Raji (cell line): ENCODE measurements around the gene PIRT.

ENCODE experiments used
- POLR2A ChIP-seq: IDR thresholded peaks from 2 replicates; pipeline ENCODE4 v1.6.1; 2011; ENCODE audit warnings: low read depth, low read length, control low read depth; ENCODE audit not compliant: insufficient read depth

PIRT gene

DNA sequence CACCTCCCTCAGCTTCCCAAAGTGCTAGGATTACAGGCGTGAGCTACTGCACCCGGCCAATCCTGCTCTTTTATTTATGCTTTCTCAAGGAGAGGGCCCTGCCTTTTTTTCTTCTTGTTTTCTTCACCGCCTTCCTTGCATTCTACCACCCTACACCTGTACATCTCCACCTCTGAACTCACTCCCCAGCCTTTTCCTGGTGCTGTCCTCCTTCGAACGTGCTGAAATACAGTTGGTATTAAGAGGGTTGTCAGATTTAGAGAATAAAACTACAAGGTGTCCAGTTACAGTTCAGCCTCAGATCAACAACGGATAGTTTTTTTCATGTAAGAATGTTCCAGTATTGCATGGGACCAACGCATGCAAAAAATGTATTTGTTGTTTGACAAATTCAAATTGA is 1.7 kb downstream of the PIRT start:
- no peak for TF ChIP-seq POLR2A

DNA sequence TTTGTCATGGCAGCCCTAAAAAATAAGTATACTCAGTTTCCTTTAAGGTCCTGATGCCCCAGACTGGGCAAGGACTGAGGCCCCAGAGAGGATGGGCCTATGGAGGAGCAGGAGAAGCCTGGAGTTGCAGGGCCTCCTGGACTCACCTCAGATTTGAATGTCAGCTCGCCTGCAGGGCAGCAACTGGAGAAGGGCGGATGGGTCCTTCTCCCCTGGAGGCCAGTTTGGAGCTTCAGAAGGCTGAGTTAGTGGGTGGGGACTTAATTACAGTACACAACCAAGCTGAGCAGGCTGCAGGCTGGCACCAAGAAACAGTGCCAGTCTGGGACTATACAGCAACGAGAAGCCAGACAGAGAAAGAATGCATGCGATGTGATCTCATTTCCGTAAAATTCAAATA is 6.2 kb downstream of the PIRT start:
- TF ChIP-seq POLR2A = no peak

DNA sequence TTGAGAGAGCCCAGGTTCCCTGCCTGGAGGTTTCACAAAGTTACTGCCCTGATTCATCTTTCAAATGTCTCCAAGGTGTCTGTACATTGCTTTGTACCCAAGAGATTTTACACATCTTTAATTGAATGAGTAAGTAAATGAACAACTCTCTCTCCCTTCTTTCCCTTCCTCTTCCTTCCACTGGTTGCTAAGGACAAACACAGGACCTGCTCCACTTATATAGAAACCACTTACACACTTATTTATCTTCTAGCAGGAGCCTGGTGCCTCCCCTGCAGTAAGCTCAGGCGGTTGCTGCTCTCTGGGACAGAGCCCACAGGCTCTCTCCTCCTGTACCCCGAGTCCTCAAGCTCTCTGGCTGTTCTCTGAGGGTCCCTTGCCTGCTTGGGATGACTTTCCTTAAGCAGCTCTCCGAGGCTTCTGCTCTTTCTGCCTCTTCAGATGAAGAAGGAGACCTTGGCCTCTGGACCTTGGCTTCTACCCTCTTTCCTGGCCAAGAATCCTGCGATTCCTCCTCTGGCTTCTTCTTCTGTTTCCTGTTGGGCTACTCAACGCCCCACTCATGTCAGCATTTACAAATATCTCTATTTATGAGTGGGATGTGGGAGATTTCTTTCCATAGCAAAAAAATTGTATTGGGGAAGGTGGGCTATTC is 9.9 kb downstream of the PIRT start:
- no peak for TF ChIP-seq POLR2A

DNA sequence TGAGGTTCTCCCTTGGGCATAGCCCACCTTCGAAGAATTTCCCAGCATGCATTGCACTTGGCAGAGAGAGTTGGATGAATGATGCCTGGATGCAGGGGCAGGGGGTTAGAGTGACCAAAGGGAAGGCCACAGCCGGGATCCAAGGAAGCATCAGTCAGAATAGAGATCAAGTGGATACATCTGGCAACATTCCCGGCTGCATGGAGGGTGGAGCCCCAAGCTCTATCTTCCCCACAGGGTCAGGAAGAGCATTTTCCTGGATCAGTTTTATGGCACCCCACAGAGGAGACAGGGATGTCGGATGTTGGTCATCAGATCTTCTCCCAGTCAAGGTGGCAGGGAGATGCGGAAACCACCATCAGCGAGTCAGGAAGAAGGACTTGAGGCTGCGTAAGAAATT is 13.0 kb downstream of the PIRT start:
- TF ChIP-seq POLR2A = no peak

DNA sequence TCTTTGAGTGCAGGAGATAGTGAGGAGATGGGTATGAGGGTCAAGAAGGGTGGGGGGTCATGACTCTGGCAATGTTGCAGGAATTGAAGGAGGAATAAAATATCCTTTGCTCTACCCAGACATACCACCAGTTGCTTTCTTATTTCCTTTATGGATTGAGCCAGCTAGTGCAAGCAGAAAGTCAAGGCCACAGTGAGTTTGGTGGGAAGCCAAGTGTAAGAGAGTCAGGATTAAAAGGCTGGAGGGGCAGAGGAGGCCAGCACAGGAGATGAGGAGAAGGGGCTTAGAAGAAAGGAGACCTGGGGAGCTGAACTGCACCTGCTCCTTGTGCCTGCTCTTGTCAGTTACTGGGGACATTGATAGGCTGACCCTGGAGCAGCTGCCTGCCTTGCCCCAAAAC is 16.1 kb downstream of the PIRT start:
- no peak for TF ChIP-seq POLR2A

DNA sequence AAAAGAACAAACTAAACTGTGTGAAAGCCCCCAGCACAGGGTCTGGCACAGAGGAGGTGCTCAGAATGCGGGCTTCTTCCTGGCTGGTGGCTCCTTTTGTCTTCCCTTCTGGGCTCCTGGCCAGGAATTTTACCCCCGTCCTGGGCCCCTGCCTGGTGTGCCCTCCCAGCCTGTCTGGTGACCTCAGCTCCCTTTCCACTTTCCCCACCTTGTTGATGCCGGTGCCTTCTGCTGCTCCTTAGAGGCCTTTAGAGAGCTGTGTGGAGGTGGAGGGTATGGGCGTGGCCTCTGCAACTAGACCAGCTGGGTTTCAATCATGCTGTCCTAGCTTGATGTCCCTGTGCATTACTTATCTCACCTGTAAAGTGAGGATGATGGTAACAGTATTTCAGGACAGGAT is 16.8 kb downstream of the PIRT start:
- no peak for TF ChIP-seq POLR2A

DNA sequence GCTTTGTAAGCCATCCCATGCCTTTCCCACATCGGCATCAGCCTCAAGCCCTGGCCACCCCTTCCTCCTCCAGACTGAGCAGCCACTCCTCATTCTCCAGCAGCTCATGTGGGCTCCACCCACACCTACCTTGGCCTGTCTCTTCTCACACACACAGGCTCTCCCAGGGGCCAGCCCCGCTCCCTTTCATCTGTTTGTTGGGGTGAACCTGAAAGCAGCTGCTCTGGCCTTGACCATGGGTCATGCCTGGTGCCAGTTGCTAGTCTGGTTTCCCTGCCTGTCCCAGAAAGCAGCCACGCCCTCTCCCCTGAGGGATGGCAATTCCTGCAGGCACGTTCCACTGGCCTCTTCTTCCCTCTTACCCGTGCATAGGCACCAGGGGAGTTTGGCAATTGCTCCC is 22.6 kb downstream of the PIRT start:
- TF ChIP-seq POLR2A = no peak

DNA sequence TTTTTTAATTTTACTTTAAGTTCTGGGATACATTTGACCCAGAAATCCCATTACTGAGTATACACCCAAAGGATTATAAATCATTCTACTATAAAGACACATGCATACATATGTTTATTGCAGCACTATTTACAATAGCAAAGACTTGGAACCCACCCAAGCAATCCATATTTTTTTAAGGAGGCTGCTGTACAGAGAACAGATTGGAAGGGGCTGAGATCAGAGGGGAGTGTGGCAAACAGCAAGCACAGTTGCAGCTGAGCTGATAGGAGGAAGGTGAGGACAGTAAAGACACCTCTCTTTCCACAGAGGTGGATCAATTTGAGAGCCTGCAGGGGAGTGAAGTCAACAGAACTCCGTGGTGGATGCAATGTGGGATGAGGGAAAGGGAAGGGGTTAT is 23.8 kb downstream of the PIRT start:
- TF ChIP-seq POLR2A = no peak

DNA sequence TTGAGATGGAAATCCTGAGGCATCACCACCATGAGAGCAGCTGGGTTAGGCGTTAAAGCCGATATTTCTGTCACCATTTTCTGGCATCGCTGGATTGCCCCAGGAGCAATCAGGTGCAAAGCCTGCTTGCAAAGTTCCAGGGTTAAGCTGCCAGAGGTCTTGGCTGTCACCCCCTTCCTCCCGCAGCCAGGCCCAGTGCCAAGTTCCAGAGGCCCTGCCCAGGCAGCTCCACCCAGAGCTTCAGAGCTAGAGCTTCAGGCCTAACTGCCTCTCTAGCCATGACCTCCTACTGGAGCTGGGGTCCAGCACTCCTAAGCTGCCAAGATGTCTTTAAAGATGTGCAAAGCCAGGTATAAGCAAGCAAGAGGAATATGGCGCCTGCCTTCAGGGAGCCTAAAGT is 25.2 kb downstream of the PIRT start:
- TF ChIP-seq POLR2A = no peak

DNA sequence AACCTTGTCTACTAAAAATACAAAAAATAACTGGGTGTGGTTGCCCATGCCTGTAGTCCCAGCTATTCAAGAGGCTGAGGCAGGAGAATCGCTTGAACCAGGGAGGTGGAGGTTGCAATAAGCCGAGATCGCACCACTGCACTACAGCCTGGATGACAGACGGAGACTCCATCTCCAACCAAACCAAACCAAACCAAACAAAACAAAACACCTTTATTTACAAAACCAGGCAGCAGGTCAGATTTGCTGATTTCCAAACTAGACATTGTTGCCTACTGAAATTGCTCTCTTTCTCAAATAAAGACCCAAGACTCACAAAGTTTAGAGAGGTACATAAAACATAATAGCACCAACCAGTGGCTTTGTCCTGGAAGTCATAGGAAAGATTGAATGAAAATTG is 28.3 kb downstream of the PIRT start:
- TF ChIP-seq POLR2A = no peak

DNA sequence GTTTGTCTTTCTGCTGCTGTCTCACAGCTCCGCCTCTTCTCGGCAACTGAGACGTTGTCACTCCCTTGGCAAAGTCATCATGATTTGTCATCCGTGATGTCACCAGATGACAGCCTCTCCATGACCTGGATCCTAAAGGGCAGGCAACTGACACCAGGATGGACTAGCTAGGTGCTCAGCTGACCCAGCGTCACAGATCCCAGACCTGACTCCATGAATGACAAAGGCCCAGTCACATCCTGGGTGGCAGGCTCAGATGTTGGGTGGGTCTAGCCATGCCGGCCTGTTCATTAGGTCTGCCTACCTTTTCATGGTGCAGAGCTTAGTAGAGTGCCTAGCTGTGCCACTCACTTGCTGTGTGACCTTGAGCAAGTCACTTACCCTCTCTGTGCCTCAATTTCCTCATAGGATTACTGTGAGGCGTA is 30.2 kb downstream of the PIRT start:
- TF ChIP-seq POLR2A = no peak

DNA sequence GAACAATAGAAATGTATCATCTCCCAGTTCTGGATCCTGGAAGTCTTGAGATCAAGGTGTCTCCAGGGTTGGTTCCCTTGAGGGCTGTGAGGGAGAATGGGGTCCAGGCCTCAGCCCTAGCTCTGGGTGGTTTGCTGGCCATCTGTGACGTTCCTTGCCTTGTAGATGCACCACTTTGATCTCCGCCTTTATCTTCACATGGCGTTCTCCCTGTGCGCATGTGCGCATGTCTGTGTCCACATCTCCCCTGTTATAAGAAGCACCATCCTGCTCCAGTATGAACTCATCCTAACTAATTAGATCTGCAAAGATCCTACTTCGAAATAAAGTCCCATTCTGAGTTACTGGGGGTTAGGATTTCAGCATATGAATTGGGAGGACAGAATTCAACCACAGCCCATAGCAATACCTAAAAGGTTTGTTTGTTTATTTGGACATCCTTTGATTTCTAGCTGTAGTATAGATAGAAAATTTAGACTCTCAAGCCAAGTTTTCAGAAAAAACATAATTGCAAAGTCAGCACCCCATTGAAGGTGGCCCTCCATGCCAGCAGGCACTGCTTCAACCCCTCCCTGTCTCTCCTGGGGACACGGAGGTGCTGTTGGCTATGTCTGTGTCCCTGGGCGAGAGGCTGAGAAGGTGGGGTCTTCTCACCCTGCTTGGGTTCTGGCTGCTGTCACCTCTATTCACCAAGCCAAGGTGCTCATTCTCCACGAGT is 31.2 kb downstream of the PIRT start:
- no peak for TF ChIP-seq POLR2A

DNA sequence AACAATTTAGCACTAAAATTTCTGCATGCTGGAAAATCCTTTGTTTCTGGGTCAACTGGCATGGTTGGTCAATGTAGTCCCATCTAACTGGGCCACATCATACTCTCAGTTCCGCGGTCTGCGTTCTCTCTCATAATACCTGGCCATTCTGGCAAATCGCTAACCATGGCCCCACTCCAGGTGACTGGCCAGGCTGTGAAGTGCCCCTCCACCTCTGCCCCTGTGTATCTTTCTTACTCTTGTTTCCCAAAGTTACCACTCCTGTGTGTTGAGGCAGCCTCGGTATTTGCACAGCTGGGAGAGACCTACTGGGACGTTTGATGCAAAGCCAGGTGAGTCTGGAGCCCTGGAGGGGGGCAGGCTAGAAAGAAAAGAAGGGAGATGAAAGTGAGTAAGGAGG is 32.0 kb downstream of the PIRT start:
- no peak for TF ChIP-seq POLR2A

DNA sequence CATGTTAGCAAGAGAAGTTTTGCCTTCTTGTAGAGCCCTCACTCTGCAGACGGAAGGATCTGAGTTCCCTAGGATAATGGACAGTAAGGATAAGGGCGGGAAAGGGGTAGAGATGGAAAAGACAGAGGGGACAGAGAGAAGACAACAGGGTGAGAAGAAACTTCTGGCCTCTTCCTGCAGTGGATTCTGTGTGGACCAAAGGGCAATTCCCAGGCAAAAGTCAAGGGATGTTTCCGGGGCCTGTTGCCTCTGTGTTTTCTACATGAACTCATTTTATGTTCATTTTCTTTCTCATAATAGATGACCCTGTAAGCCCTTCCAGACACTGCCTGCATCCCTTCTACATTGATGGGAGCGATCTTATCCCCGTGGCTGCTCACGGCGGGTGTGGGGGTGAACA is 33.3 kb downstream of the PIRT start:
- no peak for TF ChIP-seq POLR2A

DNA sequence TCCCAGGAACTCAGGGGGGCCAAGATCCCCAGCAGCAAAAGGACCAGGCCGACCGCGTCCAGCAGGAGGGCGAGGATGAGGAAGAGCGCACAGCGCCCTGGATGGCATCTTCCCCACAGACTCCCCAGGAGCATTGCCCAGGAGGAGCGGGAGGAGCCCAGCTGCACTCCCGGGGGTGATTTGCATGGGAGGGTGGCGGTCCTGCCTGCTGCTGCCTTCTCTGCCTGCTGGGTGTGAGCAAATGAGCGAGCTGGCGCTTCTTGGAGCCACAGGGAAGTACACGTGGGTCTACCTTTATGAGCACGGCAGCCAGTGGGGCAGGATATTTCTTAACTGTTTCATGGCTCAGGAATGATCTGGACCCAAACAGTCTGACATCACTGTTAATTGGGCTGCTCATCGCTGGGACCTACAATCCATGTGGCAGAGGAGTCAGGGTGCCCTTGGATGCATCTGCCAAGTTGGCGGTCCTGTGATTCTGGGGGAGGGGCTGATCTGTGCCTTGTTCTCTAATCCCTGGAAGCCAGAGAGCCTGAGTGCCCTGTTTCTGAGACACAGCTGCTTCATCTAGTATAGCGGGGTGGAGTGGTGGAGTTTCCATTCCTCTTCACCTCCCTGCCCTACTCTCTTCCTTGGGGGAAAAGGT is 33.9 kb downstream of the PIRT start, which contains the start of gene TMEM238L:
TMEM238L (minus strand) TSS at position 270 of the 646 bp plus-strand sequence; CDS start at position 134, 136 bp downstream.
- TF ChIP-seq POLR2A = no peak

DNA sequence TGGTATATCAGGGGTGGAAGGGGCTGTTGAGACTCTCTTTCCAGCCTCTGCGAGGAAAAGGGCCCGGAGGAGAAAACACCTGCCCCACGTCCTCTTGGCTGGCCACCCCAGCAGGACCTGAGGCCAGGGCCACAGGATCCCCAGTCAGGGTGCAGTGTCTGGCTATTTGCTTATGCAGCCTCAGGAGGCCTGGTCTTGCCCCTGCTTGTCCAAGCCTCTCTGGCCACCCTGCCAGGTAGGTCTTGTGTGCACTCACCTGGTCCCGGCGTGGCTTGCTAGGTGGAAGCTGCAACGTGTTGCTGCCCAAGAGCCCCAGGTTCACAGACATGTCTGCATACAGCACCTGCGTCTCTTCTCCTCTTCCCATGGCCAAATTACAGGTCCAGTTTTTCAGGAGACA is 34.5 kb downstream of the PIRT start:
- TF ChIP-seq POLR2A = no peak

DNA sequence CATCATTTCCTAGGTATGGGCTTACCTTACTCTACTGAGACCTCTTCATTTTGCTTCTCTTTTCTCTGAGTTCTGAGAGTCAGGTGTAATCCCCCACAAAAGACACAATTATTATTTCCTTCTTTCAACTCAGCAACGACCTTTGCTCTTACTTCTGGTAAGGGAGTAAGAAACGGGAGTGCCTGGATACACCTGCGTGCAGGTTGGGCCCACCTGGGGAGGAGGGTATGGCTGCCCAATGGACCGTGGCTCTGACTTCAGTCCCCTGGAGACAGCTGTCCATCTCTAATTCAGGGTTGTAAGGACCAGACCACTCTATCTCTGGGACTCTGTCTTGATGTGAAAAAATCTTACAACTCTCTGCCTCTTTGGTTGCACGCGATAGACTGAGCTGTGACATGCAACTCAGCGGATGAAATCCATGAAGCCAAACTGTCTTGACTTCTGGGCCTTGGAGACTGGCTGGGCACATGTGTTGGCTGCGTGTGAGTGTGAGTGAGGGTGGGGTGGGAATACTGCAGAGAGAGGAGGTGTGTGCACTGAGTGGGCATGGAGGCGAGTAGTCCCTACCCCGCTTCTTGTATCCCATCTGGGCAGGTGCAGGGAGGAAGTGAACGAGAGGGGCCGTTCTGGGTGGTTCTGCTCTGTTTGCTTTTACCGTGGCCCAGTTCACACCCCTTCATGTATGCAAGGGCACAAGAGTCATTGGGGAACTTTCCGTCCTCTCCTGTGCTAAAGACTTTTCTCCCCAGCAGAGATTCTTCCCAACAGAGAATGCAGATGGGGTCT is 35.2 kb downstream of the PIRT start:
- no peak for TF ChIP-seq POLR2A
